Measurements from ENCODE around the gene SINHCAF.
"Not testable (repeated sequence)": the region's sequence is repeated elsewhere in the genome, so short reads cannot be mapped to it uniquely, and the experiment has no call there.

SINHCAF gene

GRCh38 chr12:31303466-31303865 lies 22.5 kb downstream of the SINHCAF start:
- no peak for DNase-seq

DNA sequence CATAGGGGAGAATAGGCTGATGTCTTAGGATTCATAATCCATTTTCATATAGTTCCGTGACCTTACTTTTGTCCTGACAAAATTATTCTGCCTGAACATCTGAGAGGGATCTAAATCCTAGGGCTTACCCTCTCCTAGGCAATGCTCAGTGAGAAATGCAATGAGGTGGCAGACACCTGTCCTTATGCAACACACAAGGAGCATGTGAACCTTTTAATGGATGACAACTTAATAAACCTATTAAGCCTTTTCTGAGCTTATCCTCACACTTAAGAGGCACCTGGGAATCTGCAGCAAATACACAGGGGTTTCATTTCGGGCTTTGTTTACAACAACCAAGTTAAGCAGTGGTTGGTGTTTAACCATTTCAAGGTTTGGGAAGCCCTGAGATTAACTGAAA lies 24.6 kb downstream of the SINHCAF start:
- DNase-seq, result no peak

GRCh38 chr12:31300783-31301182 lies 25.2 kb downstream of the SINHCAF start:
- DNase-seq, result no peak

GRCh38 chr12:31300341-31300740 lies 25.6 kb downstream of the SINHCAF start:
- no peak for DNase-seq

DNA sequence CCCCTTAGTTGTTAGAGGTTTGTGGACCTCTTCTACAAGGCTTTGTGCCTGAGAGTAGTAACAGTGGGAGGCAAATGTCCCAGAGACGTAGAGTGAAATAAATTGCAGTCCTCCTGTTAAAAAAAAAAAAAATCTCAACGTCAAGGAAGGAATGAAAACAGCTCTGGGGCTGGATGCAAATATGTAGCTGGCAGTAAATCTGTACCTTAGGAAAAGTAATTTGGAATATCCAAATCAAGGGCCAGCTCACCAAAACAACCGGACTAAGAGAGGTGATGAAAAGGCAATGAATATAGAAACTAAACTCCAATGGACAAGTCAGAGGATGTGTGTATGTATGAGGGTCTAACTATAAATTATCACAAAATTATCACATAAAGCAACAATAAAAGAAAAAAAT lies 27.0 kb downstream of the SINHCAF start:
- no peak for DNase-seq

GRCh38 chr12:31298515-31298910 lies 27.4 kb downstream of the SINHCAF start:
- no peak for DNase-seq

GRCh38 chr12:31297572-31298514 lies 28.1 kb downstream of the SINHCAF start:
- no peak for DNase-seq

- no peak for DNase-seq
These were observed 36.5 kb downstream of the SINHCAF start for GRCh38 chr12:31289441-31289840.

DNA sequence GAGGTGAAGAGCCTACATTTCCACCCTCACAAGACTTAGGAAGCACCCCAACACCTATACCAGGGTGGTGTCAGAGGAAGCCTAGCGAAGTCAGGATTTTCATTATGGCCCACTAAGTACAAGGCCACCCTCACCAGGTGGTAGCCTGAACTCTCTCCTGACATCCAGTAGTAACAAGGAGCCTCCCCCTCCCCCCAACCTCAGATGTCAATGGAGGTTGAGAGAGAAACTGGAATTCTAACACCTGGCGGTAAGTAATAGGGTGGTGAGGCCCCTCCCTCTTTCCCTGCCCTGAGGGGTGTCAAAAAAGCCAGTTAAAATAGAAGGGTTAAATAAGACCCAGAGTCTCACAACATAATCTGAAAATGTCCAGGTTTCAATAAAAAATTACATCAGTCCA lies 37.6 kb downstream of the SINHCAF start:
- no peak for DNase-seq

- no peak for DNase-seq
These were observed 45.8 kb downstream of the SINHCAF start for GRCh38 chr12:31280183-31280582.

GRCh38 chr12:31279390-31279924 lies 46.5 kb downstream of the SINHCAF start:
- no peak for DNase-seq

- DNase-seq, result no peak
These were observed 47.1 kb downstream of the SINHCAF start for GRCh38 chr12:31278832-31279231.

DNA sequence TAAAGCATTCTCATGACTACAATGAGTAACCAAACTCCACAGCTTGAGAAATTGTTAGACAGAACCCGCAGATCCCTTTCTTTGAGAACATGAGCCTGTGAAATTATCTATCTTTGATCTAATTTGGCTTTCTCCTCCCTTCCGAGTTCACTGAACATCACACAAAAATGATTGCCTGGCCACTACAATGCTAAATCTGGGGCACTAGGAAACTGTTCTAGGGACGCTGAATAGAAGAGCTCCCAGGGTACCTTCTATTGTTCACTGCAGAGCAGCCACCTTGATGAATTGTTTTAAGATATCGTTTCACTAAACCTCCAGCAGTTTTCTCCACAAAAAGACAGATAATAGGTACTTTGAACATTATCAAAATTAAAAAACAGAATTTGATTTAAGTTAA lies 47.5 kb downstream of the SINHCAF start:
- DNase-seq, result no peak

- no peak for DNase-seq
These were observed 48.9 kb downstream of the SINHCAF start for GRCh38 chr12:31277081-31277480.

DNA sequence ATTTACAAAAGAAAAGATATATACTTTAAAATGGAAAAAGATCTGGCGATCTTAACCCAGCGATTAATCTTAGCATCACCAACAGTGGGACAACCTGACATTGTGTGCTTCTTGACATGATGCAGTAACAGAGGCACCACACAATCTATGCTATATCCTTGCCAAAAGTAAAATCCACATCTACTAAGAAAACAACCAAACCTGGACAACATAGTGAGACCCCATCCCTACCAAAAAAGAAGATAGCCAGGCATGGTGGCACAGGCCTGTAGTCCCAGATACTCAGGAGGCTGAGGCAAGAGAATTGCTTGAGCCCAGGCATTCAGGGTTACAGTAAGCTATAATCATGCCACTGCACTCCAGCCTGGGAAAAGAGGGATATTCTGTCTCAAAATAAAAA lies 50.5 kb downstream of the SINHCAF start:
- no peak for DNase-seq

DNA sequence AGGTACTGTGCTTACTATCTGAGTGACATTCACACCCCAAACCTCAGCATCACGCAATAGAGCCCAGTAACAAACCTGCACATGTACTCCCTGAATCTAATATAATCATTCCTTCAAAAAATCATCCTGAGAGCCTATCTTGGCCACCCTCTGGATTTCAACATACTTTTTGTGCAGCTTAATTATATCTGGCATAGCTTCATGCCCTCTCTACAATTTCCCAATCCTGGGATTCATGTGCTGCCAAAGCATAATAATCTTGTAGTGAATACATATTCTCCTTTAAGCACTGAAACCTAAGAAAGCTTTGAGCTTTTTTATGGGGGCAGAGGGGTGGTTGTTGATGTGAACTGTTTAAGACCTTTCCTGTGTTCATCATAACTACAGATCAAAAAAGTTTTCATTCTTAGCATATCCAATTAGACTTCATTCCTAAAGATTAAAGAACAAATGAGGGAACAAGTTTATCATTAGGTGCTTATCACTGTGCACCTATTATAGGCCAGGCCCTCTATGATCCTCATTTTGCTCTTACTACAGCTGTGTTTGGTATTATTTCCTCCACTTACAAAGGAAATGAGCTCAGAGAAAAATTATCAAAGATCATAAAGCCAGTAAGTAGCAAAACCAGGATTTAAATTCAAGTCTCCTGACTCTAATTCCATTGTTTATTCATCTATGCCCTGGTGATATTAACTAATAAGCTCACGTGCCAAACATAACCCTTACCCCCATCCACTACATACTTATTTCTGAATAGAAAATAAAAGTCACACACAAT lies 51.2 kb downstream of the SINHCAF start:
- DNase-seq, result no peak

DNA sequence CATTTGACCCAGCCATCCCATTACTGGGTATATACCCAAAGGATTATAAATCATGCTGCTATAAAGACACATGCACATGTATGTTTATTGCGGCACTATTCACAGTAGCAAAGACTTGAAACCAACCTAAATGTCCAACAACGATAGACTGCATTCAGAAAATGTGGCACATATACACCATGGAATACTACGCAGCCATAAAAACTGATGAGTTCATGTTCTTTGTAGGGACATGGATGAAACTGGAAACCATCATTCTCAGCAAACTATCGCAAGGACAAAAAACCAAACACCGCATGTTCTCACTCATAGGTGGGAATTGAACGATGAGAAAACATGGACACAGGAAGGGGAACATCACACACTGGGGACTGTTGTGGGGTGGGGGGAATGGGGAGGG lies 52.2 kb downstream of the SINHCAF start:
- not testable (repeated sequence) for DNase-seq

- no peak for DNase-seq
These were observed 53.2 kb downstream of the SINHCAF start for GRCh38 chr12:31272607-31273225.

DNA sequence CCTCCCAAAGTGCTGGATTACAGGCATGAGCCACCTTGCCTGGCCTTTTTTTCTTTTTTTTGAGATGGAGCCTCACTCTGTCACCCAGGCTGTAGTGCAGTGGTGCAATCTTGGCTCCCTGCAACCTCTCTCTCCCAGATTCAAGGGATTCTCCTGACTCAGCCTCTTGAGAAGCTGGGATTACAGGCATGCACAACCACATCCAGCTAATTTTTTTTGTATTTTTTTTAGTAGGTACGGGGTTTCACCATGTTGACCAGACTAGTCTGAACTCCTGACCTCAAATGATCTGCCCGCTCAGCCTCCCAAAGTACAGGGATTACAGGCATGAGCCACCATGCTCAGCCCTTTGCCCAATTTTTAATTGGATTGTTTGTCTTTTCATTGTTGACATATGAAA lies 58.0 kb downstream of the SINHCAF start:
- DNase-seq, result no peak

GRCh38 chr12:31265722-31266121 lies 60.2 kb downstream of the SINHCAF start:
- DNase-seq, result no peak

GRCh38 chr12:31263661-31264060 lies 62.3 kb downstream of the SINHCAF start:
- DNase-seq, result no peak

DNA sequence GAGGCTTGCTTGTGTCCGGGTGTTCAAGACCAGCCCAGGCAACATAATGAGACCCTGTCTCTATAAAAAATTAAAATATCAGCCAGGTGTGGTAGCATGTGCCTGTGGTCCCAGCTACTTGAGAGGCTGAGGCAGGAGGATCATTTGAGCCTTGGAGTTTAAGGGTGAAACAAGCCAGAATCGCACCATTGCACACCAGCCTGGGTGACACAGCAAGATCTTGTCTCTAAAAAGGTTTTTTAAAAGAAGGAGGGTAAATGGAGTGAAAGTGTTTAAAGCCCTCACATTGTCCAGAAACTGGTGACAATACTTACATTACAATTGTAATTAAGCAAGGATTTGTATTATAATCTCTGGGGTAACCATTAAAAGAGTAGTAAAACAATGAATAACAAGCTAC lies 64.2 kb downstream of the SINHCAF start:
- DNase-seq, result no peak

DNA sequence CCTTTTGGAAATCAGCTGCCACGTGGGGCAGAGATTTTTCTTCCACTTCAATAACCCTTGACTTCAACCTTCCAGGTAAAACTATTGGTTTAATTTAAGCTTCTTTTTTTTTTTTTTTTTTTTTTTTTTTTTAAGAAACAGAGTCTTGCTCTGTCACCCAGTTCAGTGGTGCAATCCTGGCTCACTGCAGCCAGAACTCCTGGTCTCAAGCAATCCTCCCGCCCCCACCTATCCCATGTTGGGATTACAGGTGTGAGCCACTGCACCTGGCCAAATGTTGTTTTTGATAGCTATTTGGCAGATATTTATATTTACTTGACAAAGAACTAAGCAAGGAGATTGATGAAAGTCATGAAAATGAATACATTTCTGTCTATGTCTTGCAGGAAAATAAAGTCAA lies 65.1 kb downstream of the SINHCAF start:
- DNase-seq, result no peak

All from NCI-H510A (cell line).